GM19468 (cell line): Measurements from ENCODE around the gene CLDN11.

Experiments
- ATAC-seq: cut with Tn5 transposase; IDR thresholded peaks from one replicate; pipeline ENCODE4 v1.9.1; 2021; ENCODE audit warnings: mild to moderate bottlenecking, moderate library complexity, moderate number of reproducible peaks; ENCODE audit not compliant: unreplicated experiment; ENCODE audit errors: extremely low read depth

Gene CLDN11

GRCh38 chr3:170418422-170419398 lies at the start of gene CLDN11:
CLDN11 (plus strand) TSS chr3:170418868; CDS start chr3:170419067, 199 bp downstream.
- no peak for ATAC-seq

GRCh38 chr3:170368921-170369320 lies 49.7 kb upstream of the CLDN11 start:
- ATAC-seq, result no peak

- ATAC-seq, result no peak
These were observed 46.3 kb upstream of the CLDN11 start for GRCh38 chr3:170372190-170372879.

GRCh38 chr3:170383567-170383966 lies 35.1 kb upstream of the CLDN11 start:
- no peak for ATAC-seq

GRCh38 chr3:170386468-170386867 lies 32.2 kb upstream of the CLDN11 start:
- no peak for ATAC-seq

GRCh38 chr3:170387950-170388349 lies 30.7 kb upstream of the CLDN11 start:
- no peak for ATAC-seq

GRCh38 chr3:170391108-170391507 lies 27.6 kb upstream of the CLDN11 start:
- ATAC-seq, result no peak

GRCh38 chr3:170397685-170398084 lies 21.0 kb upstream of the CLDN11 start:
- no peak for ATAC-seq

- no peak for ATAC-seq
These were observed 13.6 kb upstream of the CLDN11 start for GRCh38 chr3:170405101-170405500.

- no peak for ATAC-seq
These were observed 8.1 kb upstream of the CLDN11 start for GRCh38 chr3:170410428-170411029.

- no peak for ATAC-seq
These were observed 5.4 kb upstream of the CLDN11 start for GRCh38 chr3:170413291-170413690.

GRCh38 chr3:170414202-170414663 lies 4.4 kb upstream of the CLDN11 start:
- ATAC-seq, result no peak

- no peak for ATAC-seq
These were observed 1.6 kb upstream of the CLDN11 start for GRCh38 chr3:170417090-170417489.

- no peak for ATAC-seq
These were observed 954 bp downstream of the CLDN11 start for GRCh38 chr3:170419557-170420087.

- no peak for ATAC-seq
These were observed 1.7 kb downstream of the CLDN11 start for GRCh38 chr3:170420307-170420821.

GRCh38 chr3:170421111-170421641 lies 2.5 kb downstream of the CLDN11 start:
- ATAC-seq, result no peak

GRCh38 chr3:170421758-170422157 lies 3.1 kb downstream of the CLDN11 start:
- no peak for ATAC-seq

- no peak for ATAC-seq
These were observed 4.4 kb downstream of the CLDN11 start for GRCh38 chr3:170423001-170423615.

GRCh38 chr3:170424879-170425278 lies 6.2 kb downstream of the CLDN11 start:
- ATAC-seq, result no peak
